HG03196 (cell line): ENCODE data around the gene CCBE1.
"Not testable (repeated sequence)": the region's sequence is repeated elsewhere in the genome, so short reads cannot be mapped to it uniquely, and the experiment has no call there.

Source experiments
- ATAC-seq: cut with Tn5 transposase; IDR thresholded peaks from one replicate; pipeline ENCODE4 v1.9.1; 2021; ENCODE audit not compliant: unreplicated experiment

Gene CCBE1

GRCh38 chr18:59697236-59697932 lies at the start of gene CCBE1:
CCBE1 (minus strand) TSS chr18:59697423.
- no peak for ATAC-seq

GRCh38 chr18:59744271-59744721 lies 47.1 kb upstream of the CCBE1 start:
- no peak for ATAC-seq

- no peak for ATAC-seq
Observed at GRCh38 chr18:59743566-59743965, 46.3 kb upstream of the CCBE1 start.

GRCh38 chr18:59742325-59743111 lies 45.3 kb upstream of the CCBE1 start:
- ATAC-seq = no peak

- ATAC-seq = no peak
Observed at GRCh38 chr18:59740141-59740540, 42.9 kb upstream of the CCBE1 start.

GRCh38 chr18:59737776-59738300 lies 40.6 kb upstream of the CCBE1 start:
- ATAC-seq = no peak

- not testable (repeated sequence) for ATAC-seq
Observed at GRCh38 chr18:59737335-59737734, 40.1 kb upstream of the CCBE1 start.

GRCh38 chr18:59736061-59736460 lies 38.8 kb upstream of the CCBE1 start:
- ATAC-seq = no peak

GRCh38 chr18:59735269-59735860 lies 38.1 kb upstream of the CCBE1 start:
- ATAC-seq = no peak

GRCh38 chr18:59733421-59733820 lies 36.2 kb upstream of the CCBE1 start:
- ATAC-seq = no peak

GRCh38 chr18:59730896-59731295 lies 33.7 kb upstream of the CCBE1 start:
- ATAC-seq = no peak

GRCh38 chr18:59729781-59730180 lies 32.6 kb upstream of the CCBE1 start:
- ATAC-seq = no peak

GRCh38 chr18:59728816-59729215 lies 31.6 kb upstream of the CCBE1 start:
- no peak for ATAC-seq

- no peak for ATAC-seq
Observed at GRCh38 chr18:59725142-59725541, 27.9 kb upstream of the CCBE1 start.

- ATAC-seq = no peak
Observed at GRCh38 chr18:59724103-59724502, 26.9 kb upstream of the CCBE1 start.

- no peak for ATAC-seq
Observed at GRCh38 chr18:59721931-59722330, 24.7 kb upstream of the CCBE1 start.

GRCh38 chr18:59721211-59721610 lies 24.0 kb upstream of the CCBE1 start:
- ATAC-seq = no peak

- ATAC-seq = no peak
Observed at GRCh38 chr18:59719544-59720181, 22.4 kb upstream of the CCBE1 start.

- no peak for ATAC-seq
Observed at GRCh38 chr18:59718464-59719157, 21.4 kb upstream of the CCBE1 start.

- ATAC-seq = no peak
Observed at GRCh38 chr18:59718108-59718463, 20.9 kb upstream of the CCBE1 start.

GRCh38 chr18:59717291-59717690 lies 20.1 kb upstream of the CCBE1 start:
- no peak for ATAC-seq
